Caco-2 (cell line): ENCODE measurements around the gene CNKSR3. TPM values are rescaled to one million over a fixed set of nuclear protein-coding genes. Genes with fewer than 3 reads are reported as not detected.

Experiments
- BruUV-seq: library from RNA; stranded (reverse); fragments of 400-500 nt; replicated peaks from 2 replicates; lab custom pipeline; 2021; lab: Mats Ljungman, UMichigan
- CTCF ChIA-PET: fragments of 300-600 bp; sonication (Branson Sonifier 250); formaldehyde crosslinking; loops from one replicate; lab custom pipeline; 2022; ENCODE audit warnings: antibody characterized with exemption; lab: Charles Lee
- POLR2A ChIA-PET: fragments of 300-600 bp; sonication (Branson Sonifier 250); formaldehyde crosslinking; loops from one replicate; lab custom pipeline; 2022; ENCODE audit warnings: antibody characterized with exemption; lab: Charles Lee
- DNase-seq, 2 experiments: peaks; one replicate each; pipeline versions ENCODE4 v3.0.0 to v3.0.0-alpha.2; 2020 to 2022
- H3K27me3 ChIP-seq: replicated peaks from 2 replicates; pipeline ENCODE4 v1.6.0; 2011; ENCODE audit warnings: low read length; ENCODE audit not compliant: control insufficient read depth, insufficient read depth
- H3K36me3 ChIP-seq: 2 replicates; pipeline ENCODE4 v1.5.1; 2011; ENCODE audit warnings: low read length; ENCODE audit not compliant: control insufficient read depth, insufficient read depth
- H3K4me1 ChIP-seq: fragments of 250-450 bp; sonication (Bioruptor Pico); 2 replicates; pipeline ENCODE4 v1.5.1; 2020; ENCODE audit warnings: mild to moderate bottlenecking
- H3K4me3 ChIP-seq: 2 replicates; pipeline ENCODE4 v1.5.1; 2011; ENCODE audit warnings: low read depth, mild to moderate bottlenecking, control low read depth, low read length
- H3K9me3 ChIP-seq: fragments of 250-450 bp; sonication (Bioruptor Pico); 2 replicates; pipeline ENCODE4 v1.5.1; 2020; ENCODE audit warnings: mild to moderate bottlenecking, moderate library complexity
- H3K27ac Mint-ChIP-seq: one replicate; pipeline ENCODE4 v1.8.0; 2022; ENCODE audit warnings: mixed read lengths; ENCODE audit not compliant: unreplicated experiment
- H3K27me3 Mint-ChIP-seq: one replicate; pipeline ENCODE4 v1.8.0; 2022; ENCODE audit warnings: mixed read lengths; ENCODE audit not compliant: insufficient read depth, unreplicated experiment
- H3K36me3 Mint-ChIP-seq: one replicate; pipeline ENCODE4 v1.8.0; 2022; ENCODE audit warnings: mild to moderate bottlenecking, mixed read lengths; ENCODE audit not compliant: insufficient read depth, unreplicated experiment
- H3K4me1 Mint-ChIP-seq: one replicate; pipeline ENCODE4 v1.8.0; 2022; ENCODE audit warnings: low read depth, mixed read lengths; ENCODE audit not compliant: unreplicated experiment
- H3K4me3 Mint-ChIP-seq: one replicate; pipeline ENCODE4 v1.8.0; 2022; ENCODE audit warnings: mild to moderate bottlenecking, moderate library complexity, mixed read lengths; ENCODE audit not compliant: unreplicated experiment
- H3K9me3 Mint-ChIP-seq: one replicate; pipeline ENCODE4 v1.8.0; 2022; ENCODE audit warnings: mixed read lengths; ENCODE audit not compliant: unreplicated experiment
- CTCF ChIP-seq, 2 experiments: fragments of 200-600 bp in 1 of 2; IDR thresholded peaks; 1 replicate in 1 of 2; 2 replicates in 1 of 2; pipeline versions ENCODE4 v1.5.1 to v1.8.0; 2011 to 2022; ENCODE audit warnings: antibody characterized with exemption in 1 of 2, control low read depth in 1 of 2, inconsistent platforms in 1 of 2, low read depth in 1 of 2, low read length in 1 of 2, mild to moderate bottlenecking in 1 of 2, moderate library complexity in 1 of 2; ENCODE audit not compliant: insufficient read depth in 1 of 2, severe bottlenecking in 1 of 2, unreplicated experiment in 1 of 2
- intact Hi-C: fragments of 100-400 bp; cut with micrococcal nuclease; formaldehyde crosslinking; loops from one replicate; pipeline ENCODE4 v1.10.0; 2022; ENCODE audit not compliant: unreplicated experiment
- total RNA-seq: library from RNA; stranded (reverse); gene quantifications from 2 replicates; pipeline ENCODE4 v1.2.3, GENCODE V29; 2022

CNKSR3 gene
- total RNA-seq, 1 experiment from 2014 or later, result 33.1 TPM

- H3K9me3 Mint-ChIP-seq, result peaks cover 17% of the 10 kb centered on the region
- no peaks in the 10 kb centered on the region for H3K27me3 Mint-ChIP-seq
- no peak for TF ChIP-seq CTCF (IDR thresholded peaks at IDR 0.05; ENCODE audit: insufficient read depth in 1 of 2, low read depth in 1 of 2, low read length in 1 of 2, severe bottlenecking in 1 of 2, unreplicated experiment in 1 of 2)
- H3K4me1 Mint-ChIP-seq, result peaks cover 14% of the 10 kb centered on the region
- no peak for DNase-seq
- CTCF ChIA-PET, result no interaction called here
- no TSS peak for BruUV-seq
- intact Hi-C loops, result no loop called here
- POLR2A ChIA-PET, result no interaction called here
- no peak overlapping the region for H3K4me3 ChIP-seq
- no peaks in the 10 kb centered on the region for H3K36me3 Mint-ChIP-seq
- no peak overlapping the region for H3K4me3 Mint-ChIP-seq
- no peaks in the 10 kb centered on the region for H3K36me3 ChIP-seq
- H3K27ac Mint-ChIP-seq, result no peak overlapping the region
- H3K4me1 ChIP-seq, result no peaks in the 10 kb centered on the region
- no peaks in the 10 kb centered on the region for H3K27me3 ChIP-seq
- H3K9me3 ChIP-seq, result no peaks in the 10 kb centered on the region
Observed at GRCh38 chr6:154353626-154354025, 156.9 kb downstream of the CNKSR3 start.

- ChIA-PET POLR2A (no interaction called here), CTCF (no interaction called here)
- Histone ChIP-seq H3K4me1 (no peaks in the 10 kb centered on the region), H3K27me3 (no peaks in the 10 kb centered on the region), H3K9me3 (no peaks in the 10 kb centered on the region), H3K4me3 (no peak overlapping the region), H3K36me3 (no peaks in the 10 kb centered on the region)
- no peak for TF ChIP-seq CTCF (IDR thresholded peaks at IDR 0.05; ENCODE audit: insufficient read depth in 1 of 2, low read depth in 1 of 2, low read length in 1 of 2, severe bottlenecking in 1 of 2, unreplicated experiment in 1 of 2)
- H3K27ac Mint-ChIP-seq, result no peak overlapping the region
- no TSS peak for BruUV-seq
- no peaks in the 10 kb centered on the region for H3K27me3 Mint-ChIP-seq
- no peak overlapping the region for H3K4me3 Mint-ChIP-seq
- no peak for DNase-seq
- intact Hi-C loops, result no loop called here
- no peaks in the 10 kb centered on the region for H3K36me3 Mint-ChIP-seq
- H3K4me1 Mint-ChIP-seq, result peaks cover 14% of the 10 kb centered on the region
- H3K9me3 Mint-ChIP-seq, result peaks cover 17% of the 10 kb centered on the region
Observed at GRCh38 chr6:154352898-154353585, 157.4 kb downstream of the CNKSR3 start.

- no peak overlapping the region for H3K4me3 Mint-ChIP-seq
- H3K27ac Mint-ChIP-seq, result no peak overlapping the region
- no peaks in the 10 kb centered on the region for H3K36me3 Mint-ChIP-seq
- Histone ChIP-seq H3K27me3 (no peaks in the 10 kb centered on the region), H3K9me3 (no peaks in the 10 kb centered on the region), H3K4me1 (no peaks in the 10 kb centered on the region), H3K4me3 (no peak overlapping the region), H3K36me3 (no peaks in the 10 kb centered on the region)
- CTCF ChIA-PET, result no interaction called here
- intact Hi-C loops, result no loop called here
- TF ChIP-seq CTCF (IDR thresholded peaks at IDR 0.05; ENCODE audit: insufficient read depth in 1 of 2, low read depth in 1 of 2, low read length in 1 of 2, severe bottlenecking in 1 of 2, unreplicated experiment in 1 of 2), result no peak
- peaks cover 14% of the 10 kb centered on the region for H3K4me1 Mint-ChIP-seq
- no peaks in the 10 kb centered on the region for H3K27me3 Mint-ChIP-seq
- H3K9me3 Mint-ChIP-seq, result peaks cover 16% of the 10 kb centered on the region
- POLR2A ChIA-PET, result no interaction called here
- DNase-seq, result no peak
- no TSS peak for BruUV-seq
Observed at GRCh38 chr6:154350293-154350692, 160.2 kb downstream of the CNKSR3 start.
